CD4-positive, CD25-positive, alpha-beta regulatory T cell (primary cell): ENCODE results near the gene KDF1. TPM values are rescaled to one million over a fixed set of nuclear protein-coding genes. Genes with fewer than 3 reads are reported as not detected.
"Not testable (repeated sequence)": the region's sequence is repeated elsewhere in the genome, so short reads cannot be mapped to it uniquely, and the experiment has no call there.

ENCODE experiments used
- ATAC-seq, 2 donors: fragments of 150-1000 bp; cut with Tn5 transposase; one replicate each; pipeline ENCODE4 v1.10.0; 2021; ENCODE audit warnings: low read depth in 2 of 2, moderate number of reproducible peaks in 2 of 2, moderate library complexity in 1 of 2
- DNase-seq, 3 donors: peaks; one replicate each; pipeline versions ENCODE4 v3.0.0 to v3.0.0-alpha.2; 2012 to 2022; ENCODE audit warnings: mixed read lengths in 1 of 3
- H3K27ac ChIP-seq: one replicate; pipeline ENCODE4 v1.7.0; 2013; ENCODE audit warnings: mild to moderate bottlenecking, low read length; ENCODE audit not compliant: insufficient read depth, poor library complexity, severe bottlenecking
- H3K27me3 ChIP-seq: one replicate; pipeline ENCODE4 v1.7.0; 2013; ENCODE audit warnings: low read length; ENCODE audit not compliant: control insufficient read depth, insufficient read depth
- H3K36me3 ChIP-seq: one replicate; pipeline ENCODE4 v1.7.0; 2013; ENCODE audit warnings: mild to moderate bottlenecking, low read length, moderate library complexity; ENCODE audit not compliant: control insufficient read depth, insufficient read depth
- H3K4me1 ChIP-seq: 2 replicates; pipeline ENCODE4 v1.7.0; 2013; ENCODE audit warnings: mild to moderate bottlenecking, low read length; ENCODE audit not compliant: insufficient read depth, control insufficient read depth, poor library complexity, severe bottlenecking
- H3K4me3 ChIP-seq: one replicate; pipeline ENCODE4 v1.7.0; 2013; ENCODE audit warnings: low read depth, mild to moderate bottlenecking, low read length, moderate library complexity
- H3K9me3 ChIP-seq, 2 experiments: 1 replicate in 1 of 2; 2 replicates in 1 of 2; pipeline ENCODE4 v1.7.0; 2013; ENCODE audit warnings: low read length in 2 of 2, mild to moderate bottlenecking in 1 of 2, moderate library complexity in 1 of 2; ENCODE audit not compliant: control insufficient read depth in 2 of 2
- H3K27ac Mint-ChIP-seq, 3 donors: one replicate each; pipeline ENCODE4 v1.8.0; 2020 to 2022; ENCODE audit warnings: mild to moderate bottlenecking in 3 of 3, mixed read lengths in 3 of 3, moderate library complexity in 2 of 3
- H3K27me3 Mint-ChIP-seq: one replicate; pipeline ENCODE4 v1.8.0; 2022; ENCODE audit warnings: mild to moderate bottlenecking, mixed read lengths
- H3K36me3 Mint-ChIP-seq: one replicate; pipeline ENCODE4 v1.8.0; 2020; ENCODE audit warnings: mixed read lengths
- H3K4me1 Mint-ChIP-seq, 4 donors: one replicate each; pipeline ENCODE4 v1.8.0; 2020 to 2022; ENCODE audit warnings: mixed read lengths in 4 of 4, mild to moderate bottlenecking in 1 of 4
- H3K4me3 Mint-ChIP-seq, 4 donors: one replicate each; pipeline ENCODE4 v1.8.0; 2020 to 2022; ENCODE audit warnings: mild to moderate bottlenecking in 4 of 4, mixed read lengths in 4 of 4, moderate library complexity in 3 of 4
- H3K9me3 Mint-ChIP-seq, 7 donors: one replicate each; pipeline ENCODE4 v1.8.0; 2020 to 2022; ENCODE audit warnings: mixed read lengths in 7 of 7, mild to moderate bottlenecking in 3 of 7, moderate library complexity in 2 of 7
- polyA plus RNA-seq, 4 donors: library from polyadenylated mRNA; unstranded; fragments of 300-500 nt; fragmentation: Illumina TruSeq; gene quantifications; one replicate each; pipeline ENCODE4 v1.2.3, GENCODE V29; 2021
- total RNA-seq: library from RNA; stranded (reverse); gene quantifications from one replicate; pipeline ENCODE4 v1.2.3, GENCODE V29; 2022

KDF1 gene
- total and polyA plus RNA-seq, 5 donors from 2014 or later = 0.54 to 3.9 (median 3.2) TPM

GRCh38 chr1:26991310-26992116 lies 31.2 kb upstream of the KDF1 start:
- Mint-ChIP-seq H3K9me3 (peaks cover 0 to 4% (median 0%) of the 10 kb centered on the region in 7 donors), H3K27me3 (peaks cover 61% of the 10 kb centered on the region), H3K4me1 (peaks cover 0 to 23% (median 8%) of the 10 kb centered on the region in 4 donors), H3K4me3 (peak overlapping the region; percentile 30 to 67 (median 44)), H3K27ac (no peak overlapping the region), H3K36me3 (no peaks in the 10 kb centered on the region)
- Histone ChIP-seq H3K27ac (no peak overlapping the region), H3K4me1 (peaks cover 12% of the 10 kb centered on the region), H3K36me3 (no peaks in the 10 kb centered on the region), H3K27me3 (peaks cover 29% of the 10 kb centered on the region), H3K4me3 (no peak overlapping the region), H3K9me3 (no peaks in the 10 kb centered on the region)
- ATAC-seq (peak; percentile 23 to 42), DNase-seq (no peak)

DNA sequence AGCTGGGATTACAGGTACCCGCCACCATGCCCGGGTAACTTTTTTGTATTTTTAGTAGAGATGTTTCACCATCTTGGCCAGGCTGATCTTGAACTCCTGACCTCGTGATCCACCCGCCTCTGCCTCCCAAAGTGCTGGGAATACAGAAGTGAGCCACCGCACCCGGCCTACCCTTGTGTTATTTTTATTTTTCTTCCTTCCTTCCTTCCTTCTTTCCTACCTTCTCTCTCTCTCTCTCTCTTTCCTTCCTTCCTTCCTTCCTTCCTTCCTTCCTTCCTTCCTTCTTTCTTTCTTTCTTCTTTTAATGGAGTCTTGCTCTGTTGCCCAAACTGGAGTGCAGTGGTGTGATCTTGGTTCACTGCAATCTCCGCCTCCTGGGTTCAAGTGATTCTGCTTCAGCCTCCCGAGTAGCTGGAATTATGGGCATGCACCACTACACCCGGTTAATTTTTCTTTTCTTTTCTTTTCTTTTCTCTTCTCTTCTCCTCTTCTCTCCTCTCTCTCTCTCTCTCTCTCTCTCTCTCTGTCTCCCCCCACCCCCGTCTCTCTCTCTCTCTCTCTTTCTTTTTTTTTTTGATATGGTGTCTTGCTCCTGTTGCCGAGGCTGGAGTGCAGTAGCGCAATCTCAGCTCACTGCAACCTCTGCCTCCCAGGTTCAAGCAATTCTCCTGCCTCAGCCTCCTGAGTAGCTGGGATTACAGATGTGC lies 29.3 kb upstream of the KDF1 start:
- not testable (repeated sequence) for ATAC-seq, DNase-seq
- H3K27me3 Mint-ChIP-seq = peaks cover 54% of the 10 kb centered on the region

GRCh38 chr1:26986658-26987057 lies 26.4 kb upstream of the KDF1 start:
- peaks cover 38% of the 10 kb centered on the region for H3K27me3 Mint-ChIP-seq

More for the DNA sequence above, 29.3 kb upstream of the KDF1 start:
- not testable (repeated sequence) for H3K4me3 Mint-ChIP-seq, H3K4me3 ChIP-seq, H3K27ac ChIP-seq, H3K4me1 ChIP-seq, H3K27ac Mint-ChIP-seq, H3K36me3 ChIP-seq, H3K9me3 ChIP-seq, H3K36me3 Mint-ChIP-seq, H3K9me3 Mint-ChIP-seq
- peaks cover 14% of the 10 kb centered on the region for H3K27me3 ChIP-seq
- H3K4me1 Mint-ChIP-seq = peaks cover 0 to 17% (median 8%) of the 10 kb centered on the region in 4 donors

DNA sequence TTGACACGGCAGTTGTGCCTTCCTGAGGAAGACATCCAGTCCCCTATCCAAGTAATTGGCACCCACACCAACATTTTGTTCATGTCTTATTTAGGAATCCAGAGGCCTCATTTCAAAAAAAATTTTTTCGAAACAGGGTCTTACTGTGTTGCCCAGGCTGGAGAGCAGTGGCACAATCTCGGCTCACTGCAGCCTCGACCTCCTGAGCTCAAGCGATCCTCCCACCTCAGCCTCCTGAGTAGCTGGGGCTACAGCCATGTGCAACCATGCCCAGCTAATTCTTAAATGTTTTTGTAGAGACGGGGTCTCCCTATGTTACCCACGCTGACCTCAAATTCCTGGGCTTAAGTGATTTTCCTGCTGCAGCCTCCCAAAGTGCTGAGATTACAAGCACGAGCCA lies 24.0 kb upstream of the KDF1 start:
- no peaks in the 10 kb centered on the region for H3K4me1 Mint-ChIP-seq
- Histone ChIP-seq H3K9me3 (no peaks in the 10 kb centered on the region), H3K4me3 (no peak overlapping the region), H3K27me3 (peaks cover 9% of the 10 kb centered on the region), H3K4me1 (no peaks in the 10 kb centered on the region), H3K36me3 (no peaks in the 10 kb centered on the region), H3K27ac (no peak overlapping the region)
- H3K27ac Mint-ChIP-seq = no peak overlapping the region
- ATAC-seq = no peak
- no peak overlapping the region for H3K4me3 Mint-ChIP-seq
- peaks cover 26% of the 10 kb centered on the region for H3K27me3 Mint-ChIP-seq
- peaks cover 0 to 1% (median 0%) of the 10 kb centered on the region in 7 donors for H3K9me3 Mint-ChIP-seq
- H3K36me3 Mint-ChIP-seq = no peaks in the 10 kb centered on the region
- DNase-seq = no peak

More at GRCh38 chr1:26986658-26987057, 26.4 kb upstream of the KDF1 start:
- ATAC-seq (no peak), DNase-seq (no peak)
- Histone ChIP-seq H3K4me3 (no peak overlapping the region), H3K27me3 (peaks cover 13% of the 10 kb centered on the region), H3K4me1 (no peaks in the 10 kb centered on the region), H3K36me3 (no peaks in the 10 kb centered on the region), H3K27ac (no peak overlapping the region), H3K9me3 (no peaks in the 10 kb centered on the region)
- no peaks in the 10 kb centered on the region for H3K36me3 Mint-ChIP-seq
- peaks cover 0 to 6% (median under 1%) of the 10 kb centered on the region in 4 donors for H3K4me1 Mint-ChIP-seq
- no peak overlapping the region for H3K4me3 Mint-ChIP-seq
- H3K9me3 Mint-ChIP-seq = peaks cover 0 to 5% (median 0%) of the 10 kb centered on the region in 7 donors
- H3K27ac Mint-ChIP-seq = no peak overlapping the region

- Histone ChIP-seq H3K27ac (no peak overlapping the region), H3K4me3 (no peak overlapping the region), H3K27me3 (peaks cover 9% of the 10 kb centered on the region), H3K9me3 (no peaks in the 10 kb centered on the region), H3K36me3 (no peaks in the 10 kb centered on the region), H3K4me1 (no peaks in the 10 kb centered on the region)
- Mint-ChIP-seq H3K27me3 (peaks cover 26% of the 10 kb centered on the region), H3K36me3 (no peaks in the 10 kb centered on the region), H3K27ac (no peak overlapping the region), H3K9me3 (peaks cover 0 to 1% (median 0%) of the 10 kb centered on the region in 7 donors), H3K4me1 (no peaks in the 10 kb centered on the region), H3K4me3 (no peak overlapping the region)
- ATAC-seq (no peak), DNase-seq (no peak)
These were observed 23.6 kb upstream of the KDF1 start for GRCh38 chr1:26983863-26984262.

DNA sequence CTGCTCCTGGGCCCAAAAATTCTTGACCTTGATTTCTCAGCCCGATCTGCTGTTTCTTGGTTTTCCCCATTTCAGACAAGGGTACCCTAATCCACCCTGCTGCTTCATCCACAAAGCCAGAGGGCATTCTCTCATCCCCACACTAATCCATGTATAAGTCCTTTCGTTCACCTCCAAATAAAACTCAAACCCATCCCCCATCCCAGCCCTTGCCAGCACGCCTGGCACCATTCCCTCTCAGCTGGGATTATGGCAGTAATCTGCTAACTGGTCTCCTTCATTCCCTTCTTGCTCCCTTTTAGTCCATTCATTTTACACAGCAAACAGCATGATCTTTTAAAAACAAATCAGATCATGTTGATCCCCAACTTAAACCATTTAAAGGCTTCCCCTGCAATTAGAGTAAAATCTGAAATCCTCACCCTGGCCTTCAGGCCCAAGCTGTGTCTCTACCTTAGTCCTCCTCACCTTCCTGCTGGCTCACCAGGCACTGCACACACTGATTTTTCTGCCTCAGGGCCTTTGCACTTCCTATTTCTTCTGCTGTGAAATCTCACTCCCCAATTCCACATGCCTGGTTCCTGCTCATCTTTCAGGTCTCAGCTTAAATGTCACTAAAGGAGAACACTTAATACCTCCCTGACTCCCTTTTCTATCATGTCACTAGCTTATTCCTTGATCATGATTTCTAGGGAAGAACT lies 21.0 kb upstream of the KDF1 start:
- Histone ChIP-seq H3K9me3 (no peaks in the 10 kb centered on the region), H3K4me1 (no peaks in the 10 kb centered on the region), H3K27me3 (peaks cover 7% of the 10 kb centered on the region), H3K36me3 (no peaks in the 10 kb centered on the region), H3K4me3 (no peak overlapping the region), H3K27ac (no peak overlapping the region)
- Mint-ChIP-seq H3K4me1 (no peaks in the 10 kb centered on the region), H3K9me3 (peaks cover 0 to 2% (median 0%) of the 10 kb centered on the region in 7 donors), H3K4me3 (no peak overlapping the region), H3K27me3 (peaks cover 20% of the 10 kb centered on the region), H3K36me3 (no peaks in the 10 kb centered on the region), H3K27ac (no peak overlapping the region)
- ATAC-seq (no peak), DNase-seq (no peak)

GRCh38 chr1:26978901-26979300 lies 18.6 kb upstream of the KDF1 start:
- Histone ChIP-seq H3K27ac (no peak overlapping the region), H3K4me3 (no peak overlapping the region), H3K4me1 (no peaks in the 10 kb centered on the region), H3K27me3 (peaks cover 5% of the 10 kb centered on the region), H3K9me3 (no peaks in the 10 kb centered on the region), H3K36me3 (no peaks in the 10 kb centered on the region)
- Mint-ChIP-seq H3K36me3 (no peaks in the 10 kb centered on the region), H3K9me3 (peaks cover 0 to 1% (median 0%) of the 10 kb centered on the region in 7 donors), H3K27me3 (peaks cover 13% of the 10 kb centered on the region), H3K27ac (peak overlapping the region in 1 of 3 donors; percentile 20), H3K4me1 (no peaks in the 10 kb centered on the region), H3K4me3 (no peak overlapping the region)
- no peak for DNase-seq
- no peak for ATAC-seq
